AG10803 (cell line): Measurements from ENCODE around the gene SLC44A1.
"Not testable (repeated sequence)": the region's sequence is repeated elsewhere in the genome, so short reads cannot be mapped to it uniquely, and the experiment has no call there.

Source experiments
- DNase-seq: peaks from one replicate; pipeline ENCODE4 v3.0.0; 2010; ENCODE audit warnings: low read depth
- H3K4me3 ChIP-seq: 2 replicates; pipeline ENCODE4 v1.5.1; 2011; ENCODE audit warnings: mild to moderate bottlenecking, low read length, control low read depth
- CTCF ChIP-seq: conservative IDR thresholded peaks from 2 replicates; pipeline ENCODE4 v1.5.1; 2011; ENCODE audit warnings: mild to moderate bottlenecking, low read length, control low read depth, inconsistent platforms

SLC44A1 gene

DNA sequence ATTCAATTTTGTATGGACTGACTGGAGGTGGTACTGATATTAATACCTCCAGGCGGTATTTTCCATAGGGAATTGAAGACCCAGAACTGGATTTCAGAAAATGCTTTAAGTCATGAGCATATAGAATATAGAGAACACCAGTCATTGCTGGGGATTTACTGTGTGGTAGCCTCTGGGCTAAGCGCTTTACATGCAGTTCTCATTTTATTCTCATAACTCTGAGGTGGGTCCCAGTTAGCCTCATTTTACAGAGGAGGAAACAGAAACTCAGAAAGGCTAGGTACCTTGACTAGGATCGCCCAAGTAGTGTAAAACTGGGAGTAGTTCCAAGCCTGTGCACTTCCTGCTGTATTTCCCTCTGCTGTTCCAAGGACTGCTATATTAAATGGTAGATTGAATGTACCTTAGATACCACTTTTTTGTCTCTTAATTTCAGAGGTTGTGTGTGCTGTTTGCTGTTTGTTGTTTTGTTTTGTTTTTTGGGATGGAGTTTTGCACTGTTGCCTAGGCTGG lies 13.8 kb downstream of the SLC44A1 start:
- no peak overlapping the region for H3K4me3 ChIP-seq
- TF ChIP-seq CTCF, result no peak
- no peak for DNase-seq

GRCh38 chr9:105259274-105259673 lies 14.8 kb downstream of the SLC44A1 start:
- H3K4me3 ChIP-seq, result no peak overlapping the region
- DNase-seq, result no peak
- TF ChIP-seq CTCF, result no peak

GRCh38 chr9:105259731-105260612 lies 15.5 kb downstream of the SLC44A1 start:
- no peak for DNase-seq
- H3K4me3 ChIP-seq, result no peak overlapping the region

DNA sequence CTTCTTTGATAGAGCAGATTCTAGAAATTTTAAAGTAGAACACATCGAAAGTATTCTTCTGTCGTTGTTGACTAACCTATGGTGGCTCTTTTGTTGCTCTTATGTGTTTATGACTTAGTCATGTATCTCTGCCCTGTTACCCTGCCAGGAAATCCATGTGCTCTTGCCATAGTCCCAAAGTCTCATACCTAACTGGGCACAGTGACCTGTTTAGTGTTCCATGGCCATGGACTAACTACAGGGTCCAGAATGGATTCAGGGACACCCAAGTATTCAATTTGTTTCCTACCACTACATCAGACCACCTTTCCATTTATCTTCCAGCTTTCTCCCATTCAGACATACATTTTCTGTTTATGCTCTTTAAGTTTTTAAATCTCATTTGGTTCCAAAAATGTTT lies 18.0 kb downstream of the SLC44A1 start:
- DNase-seq, result no peak
- TF ChIP-seq CTCF, result no peak
- no peak overlapping the region for H3K4me3 ChIP-seq

More at GRCh38 chr9:105259731-105260612, 15.5 kb downstream of the SLC44A1 start:
- no peak for TF ChIP-seq CTCF

DNA sequence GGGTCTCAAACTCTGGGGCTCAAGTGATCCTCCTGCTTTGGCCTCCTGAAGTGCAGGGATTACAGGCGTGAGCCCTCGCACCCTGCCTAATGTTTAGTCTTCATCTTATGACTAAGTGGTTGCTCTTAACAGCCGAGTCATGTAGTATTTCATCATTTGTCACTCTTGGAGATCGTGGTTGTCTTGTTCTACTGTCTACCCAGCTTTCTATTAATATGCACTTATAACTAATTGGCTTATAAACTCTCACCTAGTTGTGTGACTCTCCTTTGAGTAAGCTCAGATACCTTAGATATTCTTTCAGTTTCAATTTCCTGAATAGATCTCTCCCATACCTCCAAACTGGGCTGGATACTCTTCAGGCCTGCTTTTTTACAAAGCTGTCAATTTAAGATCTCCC lies 19.9 kb downstream of the SLC44A1 start:
- H3K4me3 ChIP-seq, result no peak overlapping the region
- DNase-seq, result peak; percentile 15
- no peak for TF ChIP-seq CTCF

DNA sequence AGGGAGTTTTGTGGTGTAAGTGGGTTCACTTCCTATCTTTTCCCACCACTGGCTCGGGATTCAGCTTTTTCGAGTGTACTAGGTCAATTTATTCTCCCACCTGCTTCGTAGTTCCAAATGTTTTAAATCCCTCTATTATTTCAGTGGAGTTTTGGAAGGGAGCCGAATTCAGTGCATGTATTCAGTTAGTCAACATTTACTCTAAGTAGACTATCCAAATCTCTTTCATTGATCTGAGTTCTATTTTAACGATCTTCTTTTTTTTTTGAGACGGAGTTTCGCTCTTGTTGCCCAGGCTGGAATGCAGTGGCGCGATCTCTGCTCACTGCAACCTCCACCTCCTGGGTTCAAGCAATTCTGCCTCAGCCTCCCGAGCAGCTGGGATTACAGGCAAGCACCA lies 23.8 kb downstream of the SLC44A1 start:
- H3K4me3 ChIP-seq, DNase-seq: not testable (repeated sequence)

GRCh38 chr9:105269593-105269992 lies 25.1 kb downstream of the SLC44A1 start:
- TF ChIP-seq CTCF, result no peak
- DNase-seq, result no peak
- H3K4me3 ChIP-seq, result no peak overlapping the region
